ENCODE measurements around the gene ABI3.
"Not testable (repeated sequence)": the region's sequence is repeated elsewhere in the genome, so short reads cannot be mapped to it uniquely, and the experiment has no call there.

The ABI3 gene, protein sequence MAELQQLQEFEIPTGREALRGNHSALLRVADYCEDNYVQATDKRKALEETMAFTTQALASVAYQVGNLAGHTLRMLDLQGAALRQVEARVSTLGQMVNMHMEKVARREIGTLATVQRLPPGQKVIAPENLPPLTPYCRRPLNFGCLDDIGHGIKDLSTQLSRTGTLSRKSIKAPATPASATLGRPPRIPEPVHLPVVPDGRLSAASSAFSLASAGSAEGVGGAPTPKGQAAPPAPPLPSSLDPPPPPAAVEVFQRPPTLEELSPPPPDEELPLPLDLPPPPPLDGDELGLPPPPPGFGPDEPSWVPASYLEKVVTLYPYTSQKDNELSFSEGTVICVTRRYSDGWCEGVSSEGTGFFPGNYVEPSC

DNA sequence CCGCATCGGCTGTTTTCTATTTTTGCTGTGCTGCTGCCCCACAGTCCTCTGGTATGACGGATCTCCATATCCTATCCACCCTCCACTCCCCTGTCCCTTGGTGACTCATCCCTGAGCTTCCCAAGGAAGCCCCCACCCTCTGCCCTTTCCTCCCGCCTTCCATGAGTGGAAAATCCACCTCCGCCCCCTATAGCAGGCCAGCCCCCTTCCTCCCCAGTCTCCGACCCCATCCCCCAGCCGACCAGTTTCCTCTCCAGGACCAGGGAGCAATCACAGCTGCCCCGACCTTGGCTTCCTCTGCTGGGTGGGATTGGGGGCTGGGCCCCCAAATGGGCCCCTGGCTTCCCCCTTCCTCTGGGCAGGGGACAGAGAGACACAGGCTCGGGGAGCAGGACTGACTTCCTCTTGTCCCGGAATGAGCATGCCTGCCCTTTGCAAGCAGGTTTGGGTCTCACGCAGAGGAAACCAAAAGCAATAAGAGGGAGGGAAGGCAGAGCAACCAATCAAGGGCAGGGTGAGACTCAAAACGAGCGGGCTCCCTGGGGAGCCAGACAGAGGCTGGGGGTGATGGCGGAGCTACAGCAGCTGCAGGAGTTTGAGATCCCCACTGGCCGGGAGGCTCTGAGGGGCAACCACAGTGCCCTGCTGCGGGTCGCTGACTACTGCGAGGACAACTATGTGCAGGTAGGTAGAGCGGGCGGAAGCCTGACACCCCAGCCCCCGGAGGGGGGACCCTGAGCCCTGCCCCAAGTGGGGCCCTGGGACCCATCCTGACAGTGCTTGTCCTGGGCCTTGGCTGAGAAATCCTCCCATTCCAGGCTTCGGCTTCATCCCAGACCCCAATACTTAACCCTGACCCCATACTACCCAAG is at the start of gene ABI3, which contains the start of gene GNGT2:
Gene ABI3, plus strand, starts transcription at position 550 of the 872 bp plus-strand sequence. Its CDS starts 18 bp downstream, at position 568.
Gene GNGT2, minus strand, starts transcription at position 417 of the 872 bp plus-strand sequence. CDS start 3,152 bp downstream, outside the sequence.
- no peak for DNase-seq

DNA sequence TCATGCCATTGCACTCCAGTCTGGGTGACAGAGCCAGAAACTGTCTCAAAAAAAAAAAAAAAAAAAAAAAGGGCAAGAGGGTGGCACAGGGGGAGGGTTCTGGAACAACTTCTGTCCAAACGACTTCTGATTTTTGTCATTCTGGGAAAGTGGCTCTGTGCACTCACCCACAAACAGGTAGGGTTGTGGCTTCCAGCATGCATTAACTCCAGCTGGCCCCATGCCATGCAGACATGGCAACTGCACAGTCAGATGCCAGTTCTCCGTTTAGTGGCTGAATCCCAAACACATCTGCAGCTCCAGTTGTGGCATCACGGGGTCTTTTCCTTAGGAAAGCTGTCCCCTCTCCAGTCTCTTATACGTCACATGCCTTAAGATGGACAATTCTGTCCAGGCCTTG is 47.6 kb upstream of the ABI3 start:
- DNase-seq: no peak

DNA sequence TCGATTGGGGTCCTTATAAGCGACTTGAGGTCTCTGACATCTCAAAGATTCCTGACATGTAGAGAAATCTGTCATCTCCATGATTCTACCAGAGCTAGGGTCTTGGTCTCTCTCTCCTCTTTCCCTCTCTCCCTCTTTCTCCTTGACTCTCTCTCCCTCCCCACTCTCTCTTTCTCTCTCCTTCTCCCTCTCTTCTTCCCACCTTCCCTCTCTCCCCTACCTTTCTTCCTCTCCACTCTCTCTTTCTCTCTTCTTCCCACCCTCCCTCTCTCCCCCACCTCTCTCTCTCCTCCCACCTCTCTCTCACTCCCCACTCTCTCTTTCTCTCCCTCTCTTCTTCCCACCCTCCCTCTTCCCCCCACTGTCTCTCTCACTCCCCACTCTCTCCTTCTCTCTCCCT is 45.4 kb upstream of the ABI3 start:
- DNase-seq: no peak

DNA sequence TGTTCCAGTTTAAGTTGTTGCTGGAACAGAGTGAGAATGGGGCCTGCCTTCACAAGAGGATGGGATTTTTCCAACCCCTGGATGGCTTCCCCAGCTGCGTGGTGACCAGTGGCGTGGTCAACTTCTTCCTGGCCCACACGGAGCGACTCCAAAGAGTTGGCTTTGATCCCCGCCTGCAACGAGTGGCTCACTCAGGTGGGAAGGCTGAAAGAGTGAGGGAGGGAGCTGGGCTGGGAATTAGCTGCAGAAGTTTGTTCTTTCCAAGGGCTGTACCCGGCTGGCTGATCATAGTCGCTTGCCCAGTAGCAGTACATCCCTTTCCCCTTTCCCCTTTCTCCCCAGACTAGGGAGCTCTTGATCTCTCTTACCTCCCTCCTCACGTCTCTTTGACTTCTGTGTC is 41.8 kb upstream of the ABI3 start:
- DNase-seq: no peak

DNA sequence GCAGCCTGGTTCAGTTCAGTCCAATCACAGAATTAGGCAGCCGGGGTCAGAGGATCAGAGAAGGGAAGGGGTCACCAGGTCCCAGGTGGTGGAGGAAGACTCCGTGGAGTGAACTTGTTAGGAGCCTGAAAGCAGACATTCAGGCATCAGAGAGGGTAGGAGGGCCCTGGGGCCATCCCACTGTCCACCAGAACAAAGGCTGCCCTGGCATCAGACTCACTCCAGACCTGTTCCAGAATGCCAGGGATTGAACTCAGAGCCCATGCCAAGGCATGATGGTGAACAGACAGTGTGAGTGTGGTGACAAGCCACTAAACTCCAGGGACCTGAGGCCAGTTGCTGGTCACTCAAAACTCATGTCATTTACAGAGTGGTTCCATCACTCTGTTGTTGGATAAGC is 40.3 kb upstream of the ABI3 start:
- DNase-seq: no peak

DNA sequence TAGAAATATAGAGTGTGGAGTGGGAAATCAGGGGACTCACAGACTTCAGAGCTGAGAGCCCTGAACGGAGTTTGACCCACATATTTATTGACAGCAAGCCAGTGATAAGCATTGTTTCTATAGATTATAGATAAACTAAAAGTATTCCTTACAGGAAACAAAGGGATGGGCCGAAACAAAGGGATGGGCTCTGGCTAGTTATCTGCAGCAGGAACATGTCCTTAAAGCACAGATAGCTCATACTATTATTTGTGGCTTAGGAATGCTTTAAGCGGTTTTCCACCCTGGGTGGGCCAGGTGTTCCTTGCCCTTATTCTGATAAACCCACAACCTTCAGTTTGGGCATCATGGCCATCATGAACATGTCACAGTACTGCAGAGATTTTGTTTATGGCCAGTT is 39.8 kb upstream of the ABI3 start:
- not testable (repeated sequence) for DNase-seq

DNA sequence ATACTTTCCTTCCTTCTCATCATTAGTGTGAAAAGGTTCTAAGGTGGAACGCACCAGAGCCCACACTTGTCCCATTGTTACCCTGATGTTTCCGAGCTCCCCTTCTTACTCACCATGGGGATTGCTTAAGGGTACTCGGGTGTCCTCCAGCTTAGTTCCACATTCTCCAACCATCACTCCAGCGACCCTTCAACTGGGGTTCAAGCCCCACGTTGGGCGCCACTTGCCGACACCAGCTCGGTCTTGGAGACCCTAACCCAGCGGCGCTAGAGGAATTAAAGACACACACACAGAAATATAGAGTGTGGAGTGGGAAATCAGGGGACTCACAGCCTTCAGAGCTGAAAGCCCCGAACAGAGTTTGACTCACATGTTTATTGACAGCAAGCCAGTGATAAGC is 34.5 kb upstream of the ABI3 start:
- DNase-seq: not testable (repeated sequence)

DNA sequence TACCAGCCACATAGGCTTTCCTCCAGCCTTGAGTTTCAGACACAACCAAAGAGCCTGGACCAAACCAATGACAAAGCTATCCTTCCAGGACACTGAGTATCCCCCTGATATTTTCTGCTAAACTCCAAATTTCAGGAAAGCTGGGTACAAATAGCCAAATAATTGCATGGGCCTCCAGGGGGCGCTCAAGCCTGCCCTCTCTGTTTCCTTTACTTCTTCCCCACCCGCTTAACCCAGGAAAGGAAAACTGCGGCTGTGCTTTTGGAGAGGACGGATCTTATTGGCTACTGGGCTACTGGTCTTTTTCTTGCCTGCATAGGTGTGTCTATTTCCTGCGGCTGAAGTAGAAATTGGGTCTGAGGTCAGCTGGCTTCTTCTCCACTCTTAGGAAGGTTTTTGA is 30.2 kb upstream of the ABI3 start:
- DNase-seq: peak; percentile 49

DNA sequence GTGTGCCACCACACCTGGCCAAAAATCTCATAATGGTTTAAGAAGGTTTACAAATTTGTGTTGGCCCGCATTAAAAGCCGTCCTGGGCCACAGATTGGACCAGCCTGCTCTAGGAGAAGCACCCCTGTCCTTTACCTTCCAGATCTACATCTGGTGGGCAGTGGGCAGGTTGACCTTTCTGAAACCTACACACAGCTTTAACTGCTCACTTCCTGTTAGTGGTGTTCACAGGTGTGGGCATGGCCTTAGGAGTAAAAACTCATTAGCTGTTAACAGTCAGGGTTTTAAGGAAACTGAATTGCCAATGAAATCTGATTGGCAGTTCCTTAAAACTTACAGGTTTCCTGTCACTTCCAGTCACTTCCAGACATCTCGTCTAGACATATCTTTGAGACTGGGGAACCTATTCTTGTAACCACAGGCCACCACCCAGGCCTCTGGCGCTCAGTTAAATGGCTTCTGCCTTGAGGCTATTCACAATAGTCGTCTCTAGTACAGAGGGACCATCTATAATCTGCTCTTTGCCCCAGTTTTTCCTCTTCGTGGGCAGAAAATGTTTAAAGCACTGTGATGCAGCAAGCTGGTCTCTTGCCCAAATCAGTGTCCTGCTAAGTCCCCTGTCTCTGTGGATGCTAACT is 29.4 kb upstream of the ABI3 start:
- DNase-seq: no peak

DNA sequence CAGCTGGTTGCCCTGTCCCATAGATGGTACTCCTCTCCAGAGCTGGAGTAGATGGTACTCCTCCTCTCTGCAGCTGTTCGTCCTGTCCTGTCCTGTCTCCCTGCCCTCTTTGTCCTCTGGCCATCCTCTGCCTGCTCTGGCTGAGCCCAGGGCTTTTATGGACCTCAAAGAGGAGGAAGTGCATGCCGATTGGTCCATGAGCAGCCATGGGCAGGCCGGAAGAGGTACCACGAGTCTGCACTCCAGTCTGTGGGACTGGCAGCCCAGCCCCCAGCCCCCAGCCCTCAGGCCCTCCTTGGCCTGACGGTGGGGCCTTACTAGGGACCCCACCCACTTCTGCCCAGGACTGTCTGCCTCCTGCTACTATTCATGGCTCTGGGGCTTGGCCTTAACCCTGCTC is 27.2 kb upstream of the ABI3 start:
- DNase-seq: no peak

DNA sequence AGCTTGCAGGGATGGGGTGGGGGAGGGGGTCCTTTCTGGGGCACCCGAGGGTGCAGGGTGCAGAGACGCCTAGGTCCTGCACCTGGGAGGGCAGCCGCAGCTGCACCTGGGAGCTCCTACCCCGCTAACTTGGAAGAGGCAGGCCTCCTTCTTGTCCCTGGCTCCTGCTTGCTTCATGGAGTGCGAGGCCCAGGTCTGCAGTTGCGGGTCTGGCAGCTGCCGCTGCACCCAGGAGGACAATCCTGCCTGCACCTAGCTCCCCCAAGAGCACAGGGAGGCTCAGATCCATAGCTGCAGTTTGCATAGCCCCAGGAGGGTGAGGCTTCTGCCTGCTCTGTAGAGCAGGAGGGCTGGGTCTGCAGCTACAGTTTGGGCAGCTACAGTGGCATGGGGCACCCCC is 26.7 kb upstream of the ABI3 start:
- no peak for DNase-seq

DNA sequence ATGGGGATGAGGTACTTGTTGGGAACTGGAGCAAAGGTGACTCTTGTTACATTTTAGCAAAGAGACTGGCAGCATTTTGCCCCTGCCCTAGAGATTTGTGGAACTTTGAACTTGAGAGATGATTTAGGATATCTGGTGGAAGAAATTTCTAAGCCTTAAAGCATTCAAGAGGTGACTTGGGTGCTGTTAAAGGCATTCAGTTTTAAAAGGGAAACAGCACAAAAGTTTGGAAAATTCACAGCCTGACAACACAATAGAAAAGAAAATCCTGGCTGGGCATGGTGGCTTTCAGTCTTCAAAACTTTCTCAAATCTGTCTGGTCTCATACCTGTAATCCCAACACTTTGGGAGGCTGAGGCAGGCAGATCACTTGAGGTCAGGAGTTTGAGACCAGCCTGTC is 26.0 kb upstream of the ABI3 start:
- not testable (repeated sequence) for DNase-seq

DNA sequence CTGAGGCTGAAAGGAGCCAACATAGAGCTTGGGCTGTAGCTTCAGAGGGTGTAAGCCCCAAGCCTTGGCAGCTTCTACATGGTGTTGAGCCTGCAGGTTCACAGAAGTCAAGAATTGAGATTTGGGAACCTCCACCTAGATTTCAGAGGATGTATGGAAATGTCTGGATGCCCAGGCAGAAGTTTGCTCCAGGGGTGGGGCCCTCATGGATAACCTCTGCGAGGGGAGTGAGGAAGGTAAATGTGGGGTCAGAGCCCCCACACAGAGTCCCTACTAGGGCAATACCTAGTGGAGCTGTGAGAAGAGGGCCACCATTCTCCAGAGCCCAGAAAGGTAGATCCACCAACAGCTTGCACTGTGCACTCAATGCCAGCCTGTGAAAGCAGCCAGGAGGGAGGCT is 25.1 kb upstream of the ABI3 start:
- DNase-seq: not testable (repeated sequence)

DNA sequence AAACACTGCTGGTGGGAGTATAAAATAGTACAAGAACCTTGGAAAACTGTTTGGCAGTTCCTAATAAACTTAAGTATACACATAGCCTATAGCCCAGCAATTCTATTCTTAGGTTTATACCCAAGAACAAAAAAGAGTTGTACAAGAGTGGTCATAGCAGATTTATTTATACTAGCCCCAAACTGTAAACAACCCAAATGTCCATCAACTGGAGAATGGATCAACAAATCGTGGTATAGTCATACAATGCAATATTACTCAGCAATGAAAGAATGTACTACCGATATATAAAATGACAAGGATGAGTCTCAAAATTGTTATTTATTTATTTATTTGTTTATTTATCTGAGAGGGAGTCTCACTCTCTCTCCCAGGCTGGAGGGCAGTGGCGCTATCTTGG is 23.2 kb upstream of the ABI3 start:
- DNase-seq: no peak

DNA sequence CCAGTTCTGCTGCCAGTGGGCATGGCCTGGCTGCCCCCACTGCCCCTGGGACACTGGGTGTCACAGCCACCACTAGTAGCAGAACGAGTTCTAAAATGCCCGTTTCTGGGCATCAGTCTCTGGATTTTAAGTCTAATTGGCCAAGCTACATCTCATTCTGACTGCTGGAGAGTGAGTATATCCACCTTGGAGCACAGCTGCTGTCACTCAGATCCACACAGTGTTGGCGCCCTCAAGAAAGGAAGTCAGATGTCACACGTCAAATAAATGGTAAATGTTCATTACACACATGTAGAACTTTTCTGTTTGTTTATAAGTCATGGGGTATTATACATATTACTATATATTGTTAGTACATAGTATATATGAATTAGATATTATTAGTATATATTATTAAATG is 19.6 kb upstream of the ABI3 start:
- no peak for DNase-seq

DNA sequence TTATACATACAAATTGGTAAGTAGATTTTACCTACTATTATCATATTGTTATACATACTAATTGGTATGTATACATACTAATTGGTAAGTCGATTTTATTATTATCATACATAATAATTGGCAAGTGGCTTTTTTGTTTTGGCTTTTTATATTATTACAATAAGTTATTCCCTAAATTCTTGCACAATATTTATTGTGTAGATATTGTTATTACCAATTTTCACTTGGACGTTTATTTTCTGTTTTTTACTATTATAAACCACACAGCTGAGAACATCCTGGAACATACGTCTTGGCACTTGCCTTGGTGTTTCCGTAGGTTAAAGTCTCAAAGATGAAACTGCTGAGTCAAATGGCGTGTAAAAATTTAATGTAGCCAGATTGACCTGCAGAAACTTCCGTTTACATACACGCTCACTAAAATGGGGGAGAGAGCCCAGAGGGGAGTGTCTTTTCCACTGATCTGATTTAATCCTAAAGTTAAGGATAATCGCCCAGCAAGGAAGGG is 19.0 kb upstream of the ABI3 start:
- no peak for DNase-seq

DNA sequence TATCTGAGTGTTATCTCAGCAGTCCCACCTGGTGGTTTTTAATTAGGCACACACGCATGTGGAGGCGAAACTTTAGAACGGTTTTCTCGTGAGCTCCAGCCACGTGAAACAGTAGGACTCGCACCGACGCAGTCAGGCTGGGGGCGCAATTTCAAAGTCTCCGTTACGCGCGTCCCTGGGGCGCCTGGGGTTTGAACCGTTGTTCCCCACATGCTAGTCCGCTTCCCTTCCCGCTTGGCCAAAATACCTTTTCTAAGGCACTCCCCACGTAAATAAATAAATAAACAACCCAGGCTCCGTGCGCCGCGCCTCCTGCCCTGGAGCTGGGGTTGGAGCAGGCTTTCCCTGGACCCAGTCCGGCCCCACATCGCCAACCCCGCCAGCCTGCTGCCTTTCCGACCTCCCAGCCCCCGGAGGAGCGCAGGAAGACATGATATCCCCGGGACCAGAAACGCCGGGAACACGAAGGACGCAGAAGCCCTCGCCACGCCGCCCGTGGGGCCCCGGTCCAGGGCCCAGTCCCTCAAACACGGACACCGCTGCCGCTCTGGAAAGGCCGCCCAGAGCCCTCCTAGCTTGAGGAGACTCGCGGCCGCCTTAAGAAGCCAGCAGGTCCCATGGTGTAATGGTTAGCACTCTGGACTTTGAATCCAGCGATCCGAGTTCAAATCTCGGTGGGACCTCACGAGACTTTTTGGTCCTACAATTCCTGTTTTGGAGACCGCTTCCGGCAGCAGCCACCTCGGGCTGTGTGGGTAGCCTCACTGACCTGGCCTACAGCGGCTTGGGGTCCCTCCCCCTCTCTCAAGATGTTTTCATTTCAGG is 18.4 kb upstream of the ABI3 start:
- peak; percentile 96 for DNase-seq

DNA sequence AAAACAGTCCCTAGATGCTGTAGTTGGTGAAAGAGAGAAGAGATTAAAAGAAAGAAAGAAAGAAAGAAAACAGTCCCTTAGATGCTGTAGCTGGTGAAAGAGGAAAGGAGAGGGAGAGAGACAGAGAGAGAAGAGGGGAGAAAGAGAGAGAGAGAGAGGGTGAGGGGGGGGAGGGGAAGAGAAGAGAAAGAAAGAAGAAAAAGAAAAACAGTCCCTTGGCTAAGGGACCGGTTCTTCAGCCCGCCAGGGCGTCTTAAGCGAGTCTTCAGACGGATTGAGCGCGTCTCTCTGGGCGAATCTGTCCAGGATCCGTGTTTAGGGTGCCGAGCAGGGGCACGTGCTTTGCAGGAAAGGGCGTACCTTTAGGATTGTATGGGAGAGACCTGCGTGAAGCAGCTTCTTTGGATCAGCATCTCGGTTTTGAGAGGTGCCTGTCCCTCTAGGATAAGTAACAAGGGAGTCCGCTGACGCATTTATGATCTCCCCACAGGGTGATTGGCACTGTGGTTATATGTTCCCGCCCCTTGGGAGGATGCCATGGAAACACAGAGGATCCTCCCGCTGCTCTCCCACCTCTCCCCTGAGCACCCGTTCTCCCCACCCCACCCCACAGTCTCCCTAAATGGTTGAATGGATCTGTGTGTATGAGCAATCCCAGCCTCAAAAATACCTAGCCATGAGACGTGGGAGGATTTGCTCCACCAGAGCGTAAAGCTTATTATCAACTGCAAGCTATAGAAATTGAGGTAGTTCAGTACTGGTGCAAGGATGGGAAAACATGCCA is 16.8 kb upstream of the ABI3 start:
- peak; percentile 12 for DNase-seq

DNA sequence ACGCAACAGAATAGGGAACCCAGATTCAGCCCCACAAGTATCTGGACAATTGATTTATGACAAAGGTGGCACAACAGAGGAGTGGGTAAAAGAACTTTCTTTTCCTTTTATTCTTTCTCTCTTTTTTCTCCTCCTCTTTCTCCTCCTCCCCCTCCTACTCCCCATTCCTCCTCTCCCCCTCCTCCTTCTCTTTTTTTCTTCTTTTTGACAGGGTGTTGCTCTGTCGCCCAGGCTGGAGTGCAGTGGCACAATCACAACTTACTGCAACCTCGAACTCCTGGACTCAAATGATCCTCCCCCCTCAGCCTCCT is 16.3 kb upstream of the ABI3 start:
- no peak for DNase-seq

DNA sequence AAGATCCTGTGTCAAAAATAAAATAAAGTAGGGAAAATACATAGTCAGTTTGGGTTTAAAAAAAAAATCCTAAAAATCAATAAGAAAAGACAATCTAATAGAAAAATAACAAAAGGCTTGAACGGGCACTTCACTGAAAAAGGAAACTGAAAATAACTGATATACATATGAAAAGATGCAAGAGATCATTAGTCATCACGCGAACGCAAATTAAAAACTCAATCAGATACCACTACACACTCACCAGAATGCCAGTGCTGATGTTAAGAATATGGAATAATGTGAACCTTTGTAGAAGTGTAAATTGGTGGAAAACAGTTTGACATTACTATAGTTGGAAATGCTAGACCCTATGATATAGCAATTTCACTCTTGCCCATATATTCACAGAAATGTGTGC is 14.8 kb upstream of the ABI3 start:
- no peak for DNase-seq

DNA sequence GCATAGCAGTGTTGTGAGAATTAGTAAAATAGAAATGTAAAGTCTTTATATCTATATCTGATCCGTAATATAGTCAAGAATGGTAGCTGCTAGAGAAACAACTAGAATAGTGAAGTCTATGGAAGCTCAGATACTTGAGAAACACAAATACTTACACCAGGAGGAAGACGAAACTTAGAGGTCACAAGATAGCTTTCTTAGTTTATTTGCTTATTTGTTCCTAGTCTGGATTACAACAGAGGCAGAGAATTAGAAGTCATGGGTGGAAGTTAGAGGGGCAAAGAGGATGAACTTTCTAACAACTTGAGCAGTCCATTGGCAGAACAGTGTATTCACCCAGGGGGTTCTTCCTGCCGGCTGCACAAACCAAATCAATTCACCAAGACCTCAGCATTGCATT is 14.0 kb upstream of the ABI3 start:
- DNase-seq: no peak

Measured in NCI-H1694 treated with DMSO at 0.1 percent for 48 hours (cell line).